GM19395 (cell line): ENCODE measurements around the gene TMEM176A.

Experiments
- ATAC-seq: cut with Tn5 transposase; IDR thresholded peaks from one replicate; pipeline ENCODE4 v1.9.1; 2021; ENCODE audit warnings: mild to moderate bottlenecking, moderate library complexity; ENCODE audit not compliant: unreplicated experiment

Gene TMEM176A

GRCh38 chr7:150846291-150847115, 45.9 kb downstream of the TMEM176A start:
- no peak for ATAC-seq

GRCh38 chr7:150847536-150847935, 47.0 kb downstream of the TMEM176A start:
- no peak for ATAC-seq

- ATAC-seq: no peak
Observed at GRCh38 chr7:150848111-150848510, 47.5 kb downstream of the TMEM176A start.

- no peak for ATAC-seq
Observed at GRCh38 chr7:150848561-150849115, 48.1 kb downstream of the TMEM176A start.

GRCh38 chr7:150849204-150849775, 48.7 kb downstream of the TMEM176A start:
- ATAC-seq: no peak

GRCh38 chr7:150850273-150850672, 49.7 kb downstream of the TMEM176A start:
- no peak for ATAC-seq

- no peak for ATAC-seq
Observed at GRCh38 chr7:150851492-150852370, 51.2 kb downstream of the TMEM176A start.

GRCh38 chr7:150852371-150852905, 51.9 kb downstream of the TMEM176A start, which contains the start of gene AOC1:
Gene AOC1, plus strand, starts transcription at chr7:150852517. Its CDS starts 3,954 bp downstream, at chr7:150856471.
- no peak for ATAC-seq

GRCh38 chr7:150854066-150855000, 53.8 kb downstream of the TMEM176A start:
- no peak for ATAC-seq
